OCI-LY7 (cell line): ENCODE data around the gene IL4I1. TPM values are rescaled to one million over a fixed set of nuclear protein-coding genes. Genes with fewer than 3 reads are reported as not detected.

ENCODE experiments used
- BruUV-seq: library from RNA; stranded (reverse); fragments of 400-500 nt; replicated peaks from 2 replicates; lab custom pipeline; 2021; lab: Mats Ljungman, UMichigan
- CTCF ChIA-PET: fragments of 300-600 bp; sonication (Branson Sonifier 250); formaldehyde crosslinking; loops from one replicate; lab custom pipeline; 2022; ENCODE audit warnings: antibody characterized with exemption; ENCODE audit not compliant: unreplicated experiment; lab: Charles Lee
- POLR2A ChIA-PET: fragments of 300-600 bp; sonication (Branson Sonifier 250); formaldehyde crosslinking; loops from one replicate; lab custom pipeline; 2022; ENCODE audit warnings: antibody characterized with exemption; lab: Charles Lee
- DNase-seq: peaks from one replicate; pipeline ENCODE4 v3.0.0-alpha.2; 2015; ENCODE audit warnings: low spot score
- H2AFZ ChIP-seq: fragments of 200-600 bp; sonication (generic), shearing (Covaris generic); 2 replicates; pipeline ENCODE4 v1.6.1; 2014; ENCODE audit warnings: mild to moderate bottlenecking, antibody characterized with exemption, low read length, moderate library complexity
- H3K27ac ChIP-seq: fragments of 200-600 bp; sonication (generic); 2 replicates; pipeline ENCODE4 v1.5.1; 2014; ENCODE audit warnings: mixed run types, low read depth, mild to moderate bottlenecking, moderate library complexity, low read length, inconsistent platforms; ENCODE audit not compliant: poor library complexity, severe bottlenecking
- H3K36me3 ChIP-seq: fragments of 200-600 bp; sonication (generic); 2 replicates; pipeline ENCODE4 v1.6.1; 2014; ENCODE audit warnings: mild to moderate bottlenecking, antibody characterized with exemption, low read length, moderate library complexity, mixed read lengths; ENCODE audit not compliant: insufficient read depth
- H3K4me1 ChIP-seq: fragments of 200-600 bp; sonication (generic); 2 replicates; pipeline ENCODE4 v1.5.1; 2014; ENCODE audit warnings: mild to moderate bottlenecking, low read length; ENCODE audit not compliant: insufficient read depth, poor library complexity, severe bottlenecking
- H3K4me2 ChIP-seq: fragments of 200-600 bp; sonication (generic); 2 replicates; pipeline ENCODE4 v1.6.1; 2014; ENCODE audit warnings: mild to moderate bottlenecking, low read length
- H3K4me3 ChIP-seq: fragments of 200-600 bp; sonication (generic); 2 replicates; pipeline ENCODE4 v1.5.1; 2014; ENCODE audit warnings: mild to moderate bottlenecking, low read depth, low read length; ENCODE audit not compliant: poor library complexity, severe bottlenecking
- H3K79me2 ChIP-seq: fragments of 200-600 bp; sonication (generic); 2 replicates; pipeline ENCODE4 v1.6.1; 2016; ENCODE audit warnings: low read depth, mild to moderate bottlenecking, low read length, moderate library complexity, mixed read lengths; ENCODE audit not compliant: insufficient read depth
- H3K9me2 ChIP-seq: fragments of 200-600 bp; sonication (generic); 2 replicates; pipeline ENCODE4 v1.6.1; 2016; ENCODE audit warnings: mild to moderate bottlenecking, low read length, mixed read lengths; ENCODE audit not compliant: insufficient read depth
- H3K9me3 ChIP-seq: fragments of 200-600 bp; sonication (generic); 2 replicates; pipeline ENCODE4 v1.6.1; 2014; ENCODE audit warnings: mild to moderate bottlenecking, mixed run types, low read length, mixed read lengths
- H4K20me1 ChIP-seq: fragments of 200-600 bp; sonication (generic); 2 replicates; pipeline ENCODE4 v1.6.1; 2014; ENCODE audit warnings: mild to moderate bottlenecking, antibody characterized with exemption, low read length, moderate library complexity, mixed read lengths; ENCODE audit not compliant: insufficient read depth
- EZH2phosphoT487 ChIP-seq: fragments of 200-600 bp; sonication (generic); IDR thresholded peaks from 2 replicates; pipeline ENCODE4 v1.6.1; 2018; ENCODE audit warnings: low read depth, borderline replicate concordance, mild to moderate bottlenecking, mixed run types, antibody characterized with exemption, low read length, moderate library complexity, mixed read lengths
- intact Hi-C: fragments of 100-400 bp; cut with micrococcal nuclease; formaldehyde crosslinking; loops from one replicate; pipeline ENCODE4 v1.10.0; 2022; ENCODE audit not compliant: unreplicated experiment
- total RNA-seq, 2 experiments: library from RNA; depleted of rRNA in 1 of 2; stranded (reverse); fragments of >200 nt in 1 of 2; shearing (Covaris generic) in 1 of 2; gene quantifications; 2 replicates each; pipeline ENCODE4 v1.2.3, GENCODE V29; 2014 to 2022
- TF ChIP-seq, protein P1 (sequence below): fragments of 200-600 bp; sonication (generic); conservative IDR thresholded peaks from 2 replicates; pipeline ENCODE4 v1.5.1; 2014; ENCODE audit warnings: mild to moderate bottlenecking, antibody characterized with exemption, low read length, moderate library complexity, mixed read lengths

Gene IL4I1
- total RNA-seq, 2 experiments from 2014 or later, result 0.25 to 1.7 TPM

- Histone ChIP-seq H2AFZ (no peak overlapping the region), H3K79me2 (peaks cover 46% of the 10 kb centered on the region), H3K4me2 (no peak overlapping the region), H3K36me3 (peaks cover 94% of the 10 kb centered on the region), H3K9me3 (no peaks in the 10 kb centered on the region), H4K20me1 (peaks cover 6% of the 10 kb centered on the region; the same call in 1 of the 2 replicates), H3K27ac (no peak overlapping the region), H3K9me2 (no peaks in the 10 kb centered on the region), H3K4me1 (peaks cover 14% of the 10 kb centered on the region), H3K4me3 (no peak overlapping the region)
- no TSS peak for BruUV-seq
- no peak for DNase-seq
- POLR2A ChIA-PET, result no interaction called here
- CTCF ChIA-PET, result no interaction called here
- intact Hi-C loops, result no loop called here
- TF ChIP-seq, protein P1, sequence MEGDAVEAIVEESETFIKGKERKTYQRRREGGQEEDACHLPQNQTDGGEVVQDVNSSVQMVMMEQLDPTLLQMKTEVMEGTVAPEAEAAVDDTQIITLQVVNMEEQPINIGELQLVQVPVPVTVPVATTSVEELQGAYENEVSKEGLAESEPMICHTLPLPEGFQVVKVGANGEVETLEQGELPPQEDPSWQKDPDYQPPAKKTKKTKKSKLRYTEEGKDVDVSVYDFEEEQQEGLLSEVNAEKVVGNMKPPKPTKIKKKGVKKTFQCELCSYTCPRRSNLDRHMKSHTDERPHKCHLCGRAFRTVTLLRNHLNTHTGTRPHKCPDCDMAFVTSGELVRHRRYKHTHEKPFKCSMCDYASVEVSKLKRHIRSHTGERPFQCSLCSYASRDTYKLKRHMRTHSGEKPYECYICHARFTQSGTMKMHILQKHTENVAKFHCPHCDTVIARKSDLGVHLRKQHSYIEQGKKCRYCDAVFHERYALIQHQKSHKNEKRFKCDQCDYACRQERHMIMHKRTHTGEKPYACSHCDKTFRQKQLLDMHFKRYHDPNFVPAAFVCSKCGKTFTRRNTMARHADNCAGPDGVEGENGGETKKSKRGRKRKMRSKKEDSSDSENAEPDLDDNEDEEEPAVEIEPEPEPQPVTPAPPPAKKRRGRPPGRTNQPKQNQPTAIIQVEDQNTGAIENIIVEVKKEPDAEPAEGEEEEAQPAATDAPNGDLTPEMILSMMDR, result no peak
- no peak for TF ChIP-seq EZH2phosphoT487
Measured at GRCh38 chr19:49913720-49914119, 17.0 kb upstream of the IL4I1 start.

- intact Hi-C loops, result no loop called here
- BruUV-seq, result no TSS peak
- no peak overlapping the region for H3K4me2 ChIP-seq
- H3K4me1 ChIP-seq, result peaks cover 14% of the 10 kb centered on the region
- H3K9me2 ChIP-seq, result no peaks in the 10 kb centered on the region
- H4K20me1 ChIP-seq, result peaks cover 6% of the 10 kb centered on the region; the same call in 1 of the 2 replicates
- H3K27ac ChIP-seq, result no peak overlapping the region
- DNase-seq, result no peak
- POLR2A ChIA-PET, result no interaction called here
- TF ChIP-seq, protein P1, result peak; percentile 54
- no peak for TF ChIP-seq EZH2phosphoT487
- no peaks in the 10 kb centered on the region for H3K9me3 ChIP-seq
- H2AFZ ChIP-seq, result no peak overlapping the region
- H3K79me2 ChIP-seq, result peaks cover 41% of the 10 kb centered on the region
- CTCF ChIA-PET, result no interaction called here
- no peak overlapping the region for H3K4me3 ChIP-seq
- H3K36me3 ChIP-seq, result peaks cover 95% of the 10 kb centered on the region
Measured at GRCh38 chr19:49912965-49913685, 16.4 kb upstream of the IL4I1 start.
